Testis (tissue), 3 donors: ENCODE results near the gene ARHGAP33. TPM values are rescaled to one million over a fixed set of nuclear protein-coding genes. Genes with fewer than 3 reads are reported as not detected.

ENCODE experiments used
- DNase-seq: peaks from one replicate; pipeline ENCODE4 v3.0.0-alpha.2; 2019
- H3K27ac ChIP-seq, 2 donors: fragments of 200-600 bp; sonication (generic); one replicate each; pipeline ENCODE4 v1.5.1; 2019
- H3K27me3 ChIP-seq: fragments of 200-600 bp; sonication (generic); one replicate; pipeline ENCODE4 v1.5.1; 2019
- H3K36me3 ChIP-seq: fragments of 200-600 bp; sonication (generic); one replicate; pipeline ENCODE4 v1.5.1; 2017; ENCODE audit warnings: low read depth; ENCODE audit errors: missing control alignments
- H3K4me1 ChIP-seq: fragments of 200-600 bp; sonication (generic); one replicate; pipeline ENCODE4 v1.5.1; 2019
- H3K4me3 ChIP-seq, 2 donors: fragments of 200-600 bp; sonication (generic); one replicate each; pipeline ENCODE4 v1.5.1; 2017 to 2019
- H3K9me3 ChIP-seq: fragments of 200-600 bp; sonication (generic); one replicate; pipeline ENCODE4 v1.5.1; 2017
- POLR2A ChIP-seq: fragments of 450-650 bp; IDR thresholded peaks from one replicate; pipeline ENCODE4 v1.6.1; 2017; ENCODE audit warnings: antibody characterized with exemption, mild to moderate bottlenecking, moderate library complexity
- WGBS, 2 donors: methylation state at CpG; one replicate each; pipeline ENCODE4 v1.1.5; 2018; 5-methylcytosine and 5-hydroxymethylcytosine counted together
- intact Hi-C: fragments of 100-400 bp; cut with DNase I; formaldehyde crosslinking; loops from one replicate; pipeline ENCODE4 v1.15.1; 2023; ENCODE audit warnings: low total_unique reads
- polyA plus RNA-seq: library from polyadenylated mRNA; stranded (reverse); fragments of 350-450 nt; fragmentation: Illumina TruSeq; extraction: RNeasy Lipid Tissue Mini Kit (QIAGEN cat#74804); gene quantifications from one replicate; pipeline ENCODE4 v1.2.3, GENCODE V29; 2014; ENCODE audit warnings: low read depth, low replicate concordance; ENCODE audit not compliant: insufficient read depth
- total RNA-seq, 2 donors: library from RNA; depleted of rRNA; stranded (reverse); fragments of >200 nt; gene quantifications; one replicate each; pipeline ENCODE4 v1.2.3, GENCODE V29; 2016
- TF ChIP-seq, protein P1 (sequence below), 3 experiments: fragments of 450-650 bp in 2 of 3; fragments of 200-600 bp in 1 of 3; sonication (generic) in 1 of 3; IDR thresholded peaks; one replicate each; pipeline ENCODE4 v1.5.1; 2016 to 2019; ENCODE audit warnings: antibody characterized with exemption in 3 of 3, mild to moderate bottlenecking in 2 of 3, moderate library complexity in 1 of 3

The ARHGAP33 gene
- total and polyA plus RNA-seq, 3 donors from 2014 or later: 46.6 to 133 (median 56.2) TPM

DNA sequence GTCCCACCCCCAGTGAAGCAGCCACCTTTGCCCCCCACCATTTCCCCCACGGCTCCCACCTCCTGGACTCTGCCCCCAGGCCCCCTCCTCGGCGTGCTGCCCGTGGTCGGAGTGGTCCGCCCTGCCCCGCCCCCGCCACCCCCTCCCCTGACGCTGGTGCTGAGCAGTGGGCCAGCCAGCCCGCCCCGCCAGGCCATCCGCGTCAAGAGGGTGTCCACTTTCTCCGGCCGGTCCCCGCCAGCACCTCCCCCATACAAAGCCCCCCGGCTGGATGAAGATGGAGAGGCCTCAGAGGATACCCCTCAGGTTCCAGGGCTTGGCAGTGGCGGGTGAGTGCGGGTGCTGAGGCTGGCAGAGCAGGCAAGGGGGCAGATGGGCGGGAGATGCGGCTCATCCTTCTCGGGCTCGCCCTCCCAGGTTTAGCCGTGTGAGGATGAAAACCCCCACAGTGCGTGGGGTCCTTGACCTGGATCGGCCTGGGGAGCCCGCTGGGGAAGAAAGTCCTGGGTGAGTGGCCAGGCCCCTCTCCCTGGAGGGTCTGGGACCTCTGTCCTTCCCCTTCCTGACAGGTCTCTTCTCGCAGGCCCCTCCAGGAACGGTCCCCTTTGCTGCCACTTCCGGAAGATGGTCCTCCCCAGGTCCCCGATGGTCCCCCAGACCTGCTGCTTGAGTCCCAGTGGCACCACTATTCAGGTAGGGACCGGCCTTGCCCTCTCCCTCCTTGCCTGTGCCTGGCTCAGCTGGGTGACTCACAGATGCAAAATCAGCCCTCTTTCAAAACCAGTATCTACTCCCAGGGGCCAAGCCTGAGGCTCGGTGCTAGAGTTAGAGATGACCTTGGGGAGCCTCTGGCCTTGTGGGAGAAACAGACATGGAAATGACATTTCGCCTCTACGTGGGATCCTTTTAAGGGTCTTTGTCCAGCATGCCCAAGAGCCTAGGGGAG, 41.9 kb upstream of the ARHGAP33 start:
- intact Hi-C loops: no loop called here
- TF ChIP-seq, protein P1, sequence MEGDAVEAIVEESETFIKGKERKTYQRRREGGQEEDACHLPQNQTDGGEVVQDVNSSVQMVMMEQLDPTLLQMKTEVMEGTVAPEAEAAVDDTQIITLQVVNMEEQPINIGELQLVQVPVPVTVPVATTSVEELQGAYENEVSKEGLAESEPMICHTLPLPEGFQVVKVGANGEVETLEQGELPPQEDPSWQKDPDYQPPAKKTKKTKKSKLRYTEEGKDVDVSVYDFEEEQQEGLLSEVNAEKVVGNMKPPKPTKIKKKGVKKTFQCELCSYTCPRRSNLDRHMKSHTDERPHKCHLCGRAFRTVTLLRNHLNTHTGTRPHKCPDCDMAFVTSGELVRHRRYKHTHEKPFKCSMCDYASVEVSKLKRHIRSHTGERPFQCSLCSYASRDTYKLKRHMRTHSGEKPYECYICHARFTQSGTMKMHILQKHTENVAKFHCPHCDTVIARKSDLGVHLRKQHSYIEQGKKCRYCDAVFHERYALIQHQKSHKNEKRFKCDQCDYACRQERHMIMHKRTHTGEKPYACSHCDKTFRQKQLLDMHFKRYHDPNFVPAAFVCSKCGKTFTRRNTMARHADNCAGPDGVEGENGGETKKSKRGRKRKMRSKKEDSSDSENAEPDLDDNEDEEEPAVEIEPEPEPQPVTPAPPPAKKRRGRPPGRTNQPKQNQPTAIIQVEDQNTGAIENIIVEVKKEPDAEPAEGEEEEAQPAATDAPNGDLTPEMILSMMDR (IDR thresholded peaks at IDR 0.05): no peak
- TF ChIP-seq POLR2A: no peak
- Histone ChIP-seq H3K4me1 (no peaks in the 10 kb centered on the region), H3K27me3 (no peaks in the 10 kb centered on the region), H3K9me3 (no peaks in the 10 kb centered on the region), H3K27ac (no peak overlapping the region), H3K36me3 (no peaks in the 10 kb centered on the region), H3K4me3 (no peak overlapping the region)
- 86 to 92% methylated on average over 29 to 34 of the region's 35 CpGs for WGBS, 2 donors
- no peak for DNase-seq

DNA sequence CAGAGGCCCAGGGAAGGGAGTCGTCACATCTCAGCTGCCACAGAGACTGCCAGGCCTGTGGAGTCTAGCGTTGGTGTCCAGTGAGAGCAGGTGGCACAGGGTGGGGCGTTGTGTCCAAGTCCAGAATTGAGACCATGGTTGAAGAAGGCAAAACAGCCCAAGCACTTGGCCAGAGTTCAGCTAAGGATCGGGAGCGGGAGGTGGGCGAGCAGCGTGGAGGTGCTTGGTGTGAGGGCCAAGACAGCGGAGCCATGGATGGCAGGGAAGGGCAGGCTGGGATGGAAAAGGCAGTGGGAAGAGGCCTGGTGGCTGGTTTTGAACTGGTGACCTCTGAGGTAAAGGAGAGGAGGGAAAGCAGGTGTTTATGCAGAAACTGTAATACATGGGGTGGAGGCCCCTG, 41.1 kb upstream of the ARHGAP33 start:
- Histone ChIP-seq H3K4me3 (no peak overlapping the region), H3K27me3 (no peaks in the 10 kb centered on the region), H3K36me3 (no peaks in the 10 kb centered on the region), H3K4me1 (no peaks in the 10 kb centered on the region), H3K9me3 (no peaks in the 10 kb centered on the region), H3K27ac (no peak overlapping the region)
- intact Hi-C loops: no loop called here
- TF ChIP-seq, protein P1 (IDR thresholded peaks at IDR 0.05): no peak
- no peak for TF ChIP-seq POLR2A
- no peak for DNase-seq
- 89 to 95% methylated on average over 8 of the region's 8 CpGs for WGBS, 2 donors

DNA sequence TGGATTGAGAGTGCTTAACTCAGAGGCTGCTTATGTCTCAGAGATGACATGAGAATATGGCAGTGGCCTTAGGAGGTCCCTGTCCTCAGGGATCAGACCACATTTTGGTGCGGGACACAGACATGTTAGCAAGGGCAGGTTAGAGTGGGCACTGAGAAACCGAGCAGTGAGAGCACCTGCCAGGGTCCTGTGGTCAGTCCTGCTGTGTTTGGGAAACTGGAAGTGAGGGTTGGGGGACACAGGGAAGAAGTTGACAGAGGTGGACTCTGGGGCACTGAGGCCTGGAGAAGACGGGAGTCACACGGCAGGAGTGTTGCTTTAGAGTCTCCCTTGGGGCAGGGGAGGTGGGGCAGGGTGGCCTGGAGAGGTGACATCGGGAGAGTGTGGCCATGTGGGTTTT, 40.5 kb upstream of the ARHGAP33 start:
- no peak for DNase-seq
- WGBS, 2 donors: 79 to 82% methylated on average over 5 of the region's 5 CpGs
- no peaks in the 10 kb centered on the region for H3K36me3 ChIP-seq
- H3K27ac ChIP-seq: no peak overlapping the region
- H3K4me3 ChIP-seq: no peak overlapping the region
- intact Hi-C loops: no loop called here
- no peaks in the 10 kb centered on the region for H3K27me3 ChIP-seq
- H3K9me3 ChIP-seq: no peaks in the 10 kb centered on the region
- no peak for TF ChIP-seq POLR2A
- TF ChIP-seq, protein P1 (IDR thresholded peaks at IDR 0.05): no peak
- peaks cover 3% of the 10 kb centered on the region for H3K4me1 ChIP-seq

DNA sequence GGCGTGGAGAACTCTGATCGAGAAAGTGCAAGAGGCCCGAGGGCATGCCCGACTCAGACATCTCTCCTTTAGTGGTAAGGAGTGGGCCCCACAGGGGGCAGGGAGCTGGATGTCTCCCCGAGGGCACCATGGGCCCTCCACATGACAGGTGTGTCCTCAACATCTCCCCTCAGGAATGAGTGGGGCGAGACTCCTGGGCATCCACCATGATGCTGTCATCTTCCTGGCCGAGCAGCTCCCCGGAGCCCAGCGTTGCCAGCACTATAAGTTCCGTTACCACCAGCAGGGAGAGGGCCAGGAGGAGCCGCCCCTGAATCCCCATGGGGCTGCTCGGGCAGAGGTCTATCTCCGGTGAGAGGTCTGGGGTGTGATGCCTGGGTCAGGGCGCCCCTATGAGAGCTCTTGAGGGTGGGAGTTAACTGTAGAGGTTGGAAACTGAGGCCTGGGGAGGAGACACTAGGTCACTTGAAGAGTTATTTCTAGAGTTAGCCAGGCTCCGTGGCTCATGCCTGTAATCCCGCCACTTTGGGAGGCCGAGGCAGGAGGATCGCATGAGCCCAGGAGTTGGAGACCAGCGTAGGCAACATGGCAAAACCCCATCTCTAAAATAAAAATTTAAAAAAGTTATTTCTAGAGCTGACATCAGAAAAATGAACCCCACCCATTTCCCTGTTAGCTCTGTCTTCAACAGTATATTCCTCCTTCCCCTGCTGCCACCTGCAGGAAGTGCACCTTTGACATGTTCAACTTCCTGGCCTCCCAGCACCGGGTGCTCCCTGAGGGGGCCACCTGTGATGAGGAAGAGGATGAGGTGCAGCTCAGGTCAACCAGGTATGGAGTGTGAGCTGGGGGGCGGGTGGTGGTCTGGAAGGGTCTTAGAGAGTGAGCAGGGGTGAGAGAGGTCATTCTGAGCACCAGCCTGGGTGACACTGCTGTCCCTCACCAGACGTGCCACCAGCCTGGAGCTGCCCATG, 38.2 kb upstream of the ARHGAP33 start:
- no peak for DNase-seq
- WGBS, 2 donors: 85 to 87% methylated on average over 22 of the region's 22 CpGs
- H3K4me3 ChIP-seq: no peak overlapping the region
- H3K9me3 ChIP-seq: no peaks in the 10 kb centered on the region
- peaks cover 6% of the 10 kb centered on the region for H3K4me1 ChIP-seq
- no peaks in the 10 kb centered on the region for H3K27me3 ChIP-seq
- H3K36me3 ChIP-seq: no peaks in the 10 kb centered on the region
- TF ChIP-seq, protein P1 (IDR thresholded peaks at IDR 0.05): no peak
- TF ChIP-seq POLR2A: no peak
- H3K27ac ChIP-seq: no peak overlapping the region
- intact Hi-C loops: no loop called here
